GM23338 (cell line): ENCODE results near the gene RRP9. TPM values are rescaled to one million over a fixed set of nuclear protein-coding genes. Genes with fewer than 3 reads are reported as not detected.

Source experiments
- ATAC-seq: fragments of 200-7000 bp; cut with Tn5 transposase; 3 replicates; pipeline ENCODE4 v1.9.1; 2020
- DNase-seq: peaks from one replicate; pipeline ENCODE4 v3.0.0-alpha.2; 2015; ENCODE audit warnings: low spot score
- H2AFZ ChIP-seq: fragments of 200-600 bp; sonication (generic); 2 replicates; pipeline ENCODE4 v1.8.0; 2016; ENCODE audit warnings: antibody characterized with exemption, mild to moderate bottlenecking, moderate library complexity
- H3F3A ChIP-seq: fragments of 200-600 bp; sonication (generic); replicated peaks from 2 replicates; pipeline ENCODE4 v1.8.0; 2017; ENCODE audit warnings: antibody characterized with exemption, mixed run types, low read depth
- H3K27ac ChIP-seq: fragments of 200-600 bp; sonication (generic); 2 replicates; pipeline ENCODE4 v1.6.1; 2016; ENCODE audit warnings: low read depth
- H3K27me3 ChIP-seq: fragments of 200-600 bp; sonication (generic); 2 replicates; pipeline ENCODE4 v1.8.0; 2016; ENCODE audit warnings: mild to moderate bottlenecking, mixed run types, moderate library complexity; ENCODE audit not compliant: insufficient read depth
- H3K36me3 ChIP-seq: fragments of 200-600 bp; sonication (generic); 2 replicates; pipeline ENCODE4 v1.8.0; 2016; ENCODE audit warnings: mild to moderate bottlenecking; ENCODE audit not compliant: insufficient read depth
- H3K4me1 ChIP-seq: fragments of 200-600 bp; sonication (generic); 2 replicates; pipeline ENCODE4 v1.8.0; 2016; ENCODE audit warnings: mild to moderate bottlenecking, moderate library complexity; ENCODE audit not compliant: insufficient read depth
- H3K4me2 ChIP-seq: fragments of 200-600 bp; sonication (generic); 2 replicates; pipeline ENCODE4 v1.7.1; 2017; ENCODE audit warnings: mixed run types
- H3K4me3 ChIP-seq: fragments of 200-600 bp; sonication (generic); 2 replicates; pipeline ENCODE4 v1.6.1; 2016; ENCODE audit warnings: mixed run types
- H3K79me2 ChIP-seq: fragments of 200-600 bp; sonication (generic); replicated peaks from 2 replicates; pipeline ENCODE4 v1.8.0; 2017; ENCODE audit warnings: mild to moderate bottlenecking; ENCODE audit not compliant: insufficient read depth
- H3K9me2 ChIP-seq: fragments of 200-600 bp; sonication (generic); 2 replicates; pipeline ENCODE4 v1.8.0; 2017; ENCODE audit not compliant: insufficient read depth
- H4K20me1 ChIP-seq: fragments of 200-600 bp; sonication (generic); replicated peaks from 2 replicates; pipeline ENCODE4 v1.8.0; 2017; ENCODE audit warnings: mild to moderate bottlenecking; ENCODE audit not compliant: insufficient read depth
- H3K27ac Mint-ChIP-seq: 2 replicates; pipeline ENCODE4 v1.8.0; 2020; ENCODE audit warnings: inconsistent platforms, mild to moderate bottlenecking, moderate library complexity, mixed read lengths
- H3K27me3 Mint-ChIP-seq: 3 replicates; pipeline ENCODE4 v1.8.0; 2022; ENCODE audit warnings: low read depth, mild to moderate bottlenecking, moderate library complexity, mixed read lengths, inconsistent platforms; ENCODE audit not compliant: insufficient read depth, poor library complexity
- H3K36me3 Mint-ChIP-seq: 3 replicates; pipeline ENCODE4 v1.8.0; 2021; ENCODE audit warnings: low read depth, mild to moderate bottlenecking, inconsistent platforms, moderate library complexity, mixed read lengths
- H3K4me1 Mint-ChIP-seq: 3 replicates; pipeline ENCODE4 v1.8.0; 2020; ENCODE audit warnings: mild to moderate bottlenecking, inconsistent platforms, mixed read lengths
- H3K4me3 Mint-ChIP-seq: 3 replicates; pipeline ENCODE4 v1.8.0; 2021; ENCODE audit warnings: moderate library complexity, mild to moderate bottlenecking, inconsistent platforms, mixed read lengths
- H3K9me3 Mint-ChIP-seq: 3 replicates; pipeline ENCODE4 v1.8.0; 2020; ENCODE audit warnings: moderate library complexity, mild to moderate bottlenecking, inconsistent platforms, mixed read lengths
- CREB1 ChIP-seq: fragments of 250-450 bp; sonication (Bioruptor Pico); IDR thresholded peaks from 2 replicates; pipeline ENCODE4 v1.5.0; 2020; ENCODE audit warnings: low read depth, mild to moderate bottlenecking, moderate library complexity
- JUNB ChIP-seq: IDR thresholded peaks from one replicate; pipeline ENCODE4 v1.6.1; 2016; ENCODE audit warnings: antibody characterized with exemption; ENCODE audit not compliant: unreplicated experiment
- ZNF331 ChIP-seq: fragments of 250-450 bp; sonication (Bioruptor Pico); IDR thresholded peaks from 2 replicates; pipeline ENCODE4 v1.5.0; 2020; ENCODE audit warnings: low read depth, mild to moderate bottlenecking, moderate library complexity
- polyA plus RNA-seq: library from polyadenylated mRNA; unstranded; fragments of >200 nt; fragmentation: Nextera tagmentation; extraction: Ambion mirVana; gene quantifications from 2 replicates; pipeline ENCODE4 v1.2.1, GENCODE V29; 2016
- total RNA-seq: library from RNA; depleted of rRNA; stranded (reverse); fragments of >200 nt; shearing (Covaris generic); gene quantifications from 2 replicates; pipeline ENCODE4 v1.2.3, GENCODE V29; 2014
- TF ChIP-seq, protein P1 (sequence below): fragments of 250-450 bp; sonication (Bioruptor Pico); IDR thresholded peaks from 2 replicates; pipeline ENCODE4 v1.5.0; 2020; ENCODE audit warnings: mild to moderate bottlenecking, moderate library complexity
- TF ChIP-seq, protein P2 (sequence below): IDR thresholded peaks from 2 replicates; pipeline ENCODE4 v1.6.1; 2016; ENCODE audit warnings: antibody characterized with exemption
- TF ChIP-seq, protein P3 (sequence below), 2 experiments: fragments of 200-600 bp in 1 of 2; sonication (generic) in 1 of 2; conservative IDR thresholded peaks; 2 replicates each; pipeline versions ENCODE4 v1.5.1 to v1.6.1; 2016 to 2017; ENCODE audit warnings: antibody characterized with exemption in 2 of 2, low read depth in 2 of 2, mild to moderate bottlenecking in 2 of 2, moderate library complexity in 1 of 2

Gene RRP9
- total and polyA plus RNA-seq, 2 experiments from 2014 or later: 62.4 to 68.1 TPM

DNA sequence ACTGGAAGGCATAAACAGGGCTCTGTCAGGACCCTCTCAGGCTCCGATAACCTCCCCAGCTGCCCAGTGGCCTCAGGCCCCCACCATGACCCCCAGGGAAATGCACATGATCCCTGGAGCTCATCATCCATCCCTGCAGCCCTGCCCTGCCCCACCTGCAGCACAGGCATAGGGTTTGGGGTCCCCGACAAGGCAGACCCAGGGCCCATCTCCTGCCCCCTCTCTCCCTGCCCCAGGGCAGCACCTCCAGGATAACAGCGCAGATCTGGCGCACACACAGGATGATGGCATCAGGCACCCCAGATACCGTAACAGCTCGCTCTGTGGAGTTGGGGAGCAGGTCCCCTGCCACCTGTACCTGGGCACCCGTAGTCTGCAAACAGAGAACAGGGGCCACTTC is 17.9 kb upstream of the RRP9 start (continued):
- TF ChIP-seq, protein P1, sequence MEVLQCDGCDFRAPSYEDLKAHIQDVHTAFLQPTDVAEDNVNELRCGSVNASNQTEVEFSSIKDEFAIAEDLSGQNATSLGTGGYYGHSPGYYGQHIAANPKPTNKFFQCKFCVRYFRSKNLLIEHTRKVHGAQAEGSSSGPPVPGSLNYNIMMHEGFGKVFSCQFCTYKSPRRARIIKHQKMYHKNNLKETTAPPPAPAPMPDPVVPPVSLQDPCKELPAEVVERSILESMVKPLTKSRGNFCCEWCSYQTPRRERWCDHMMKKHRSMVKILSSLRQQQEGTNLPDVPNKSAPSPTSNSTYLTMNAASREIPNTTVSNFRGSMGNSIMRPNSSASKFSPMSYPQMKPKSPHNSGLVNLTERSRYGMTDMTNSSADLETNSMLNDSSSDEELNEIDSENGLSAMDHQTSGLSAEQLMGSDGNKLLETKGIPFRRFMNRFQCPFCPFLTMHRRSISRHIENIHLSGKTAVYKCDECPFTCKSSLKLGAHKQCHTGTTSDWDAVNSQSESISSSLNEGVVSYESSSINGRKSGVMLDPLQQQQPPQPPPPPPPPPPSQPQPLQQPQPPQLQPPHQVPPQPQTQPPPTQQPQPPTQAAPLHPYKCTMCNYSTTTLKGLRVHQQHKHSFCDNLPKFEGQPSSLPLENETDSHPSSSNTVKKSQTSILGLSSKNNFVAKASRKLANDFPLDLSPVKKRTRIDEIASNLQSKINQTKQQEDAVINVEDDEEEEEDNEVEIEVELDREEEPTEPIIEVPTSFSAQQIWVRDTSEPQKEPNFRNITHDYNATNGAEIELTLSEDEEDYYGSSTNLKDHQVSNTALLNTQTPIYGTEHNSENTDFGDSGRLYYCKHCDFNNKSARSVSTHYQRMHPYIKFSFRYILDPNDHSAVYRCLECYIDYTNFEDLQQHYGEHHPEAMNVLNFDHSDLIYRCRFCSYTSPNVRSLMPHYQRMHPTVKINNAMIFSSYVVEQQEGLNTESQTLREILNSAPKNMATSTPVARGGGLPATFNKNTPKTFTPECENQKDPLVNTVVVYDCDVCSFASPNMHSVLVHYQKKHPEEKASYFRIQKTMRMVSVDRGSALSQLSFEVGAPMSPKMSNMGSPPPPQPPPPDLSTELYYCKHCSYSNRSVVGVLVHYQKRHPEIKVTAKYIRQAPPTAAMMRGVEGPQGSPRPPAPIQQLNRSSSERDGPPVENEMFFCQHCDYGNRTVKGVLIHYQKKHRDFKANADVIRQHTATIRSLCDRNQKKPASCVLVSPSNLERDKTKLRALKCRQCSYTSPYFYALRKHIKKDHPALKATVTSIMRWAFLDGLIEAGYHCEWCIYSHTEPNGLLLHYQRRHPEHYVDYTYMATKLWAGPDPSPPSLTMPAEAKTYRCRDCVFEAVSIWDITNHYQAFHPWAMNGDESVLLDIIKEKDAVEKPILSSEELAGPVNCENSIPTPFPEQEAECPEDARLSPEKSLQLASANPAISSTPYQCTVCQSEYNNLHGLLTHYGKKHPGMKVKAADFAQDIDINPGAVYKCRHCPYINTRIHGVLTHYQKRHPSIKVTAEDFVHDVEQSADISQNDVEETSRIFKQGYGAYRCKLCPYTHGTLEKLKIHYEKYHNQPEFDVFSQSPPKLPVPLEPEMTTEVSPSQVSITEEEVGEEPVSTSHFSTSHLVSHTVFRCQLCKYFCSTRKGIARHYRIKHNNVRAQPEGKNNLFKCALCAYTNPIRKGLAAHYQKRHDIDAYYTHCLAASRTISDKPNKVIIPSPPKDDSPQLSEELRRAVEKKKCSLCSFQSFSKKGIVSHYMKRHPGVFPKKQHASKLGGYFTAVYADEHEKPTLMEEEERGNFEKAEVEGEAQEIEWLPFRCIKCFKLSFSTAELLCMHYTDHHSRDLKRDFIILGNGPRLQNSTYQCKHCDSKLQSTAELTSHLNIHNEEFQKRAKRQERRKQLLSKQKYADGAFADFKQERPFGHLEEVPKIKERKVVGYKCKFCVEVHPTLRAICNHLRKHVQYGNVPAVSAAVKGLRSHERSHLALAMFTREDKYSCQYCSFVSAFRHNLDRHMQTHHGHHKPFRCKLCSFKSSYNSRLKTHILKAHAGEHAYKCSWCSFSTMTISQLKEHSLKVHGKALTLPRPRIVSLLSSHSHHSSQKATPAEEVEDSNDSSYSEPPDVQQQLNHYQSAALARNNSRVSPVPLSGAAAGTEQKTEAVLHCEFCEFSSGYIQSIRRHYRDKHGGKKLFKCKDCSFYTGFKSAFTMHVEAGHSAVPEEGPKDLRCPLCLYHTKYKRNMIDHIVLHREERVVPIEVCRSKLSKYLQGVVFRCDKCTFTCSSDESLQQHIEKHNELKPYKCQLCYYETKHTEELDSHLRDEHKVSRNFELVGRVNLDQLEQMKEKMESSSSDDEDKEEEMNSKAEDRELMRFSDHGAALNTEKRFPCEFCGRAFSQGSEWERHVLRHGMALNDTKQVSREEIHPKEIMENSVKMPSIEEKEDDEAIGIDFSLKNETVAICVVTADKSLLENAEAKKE (CRISPR knock-in tag): no peak
- TF ChIP-seq CREB1 (CRISPR knock-in tag) (no peak), JUNB (no peak)
- TF ChIP-seq, protein P2, sequence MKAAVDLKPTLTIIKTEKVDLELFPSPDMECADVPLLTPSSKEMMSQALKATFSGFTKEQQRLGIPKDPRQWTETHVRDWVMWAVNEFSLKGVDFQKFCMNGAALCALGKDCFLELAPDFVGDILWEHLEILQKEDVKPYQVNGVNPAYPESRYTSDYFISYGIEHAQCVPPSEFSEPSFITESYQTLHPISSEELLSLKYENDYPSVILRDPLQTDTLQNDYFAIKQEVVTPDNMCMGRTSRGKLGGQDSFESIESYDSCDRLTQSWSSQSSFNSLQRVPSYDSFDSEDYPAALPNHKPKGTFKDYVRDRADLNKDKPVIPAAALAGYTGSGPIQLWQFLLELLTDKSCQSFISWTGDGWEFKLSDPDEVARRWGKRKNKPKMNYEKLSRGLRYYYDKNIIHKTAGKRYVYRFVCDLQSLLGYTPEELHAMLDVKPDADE: no peak

GRCh38 chr3:51958603-51959521 is 17.2 kb upstream of the RRP9 start:
- Mint-ChIP-seq H3K27ac (no peak overlapping the region), H3K36me3 (peaks cover 3% of the 10 kb centered on the region; the same call in 1 of the 3 replicates), H3K4me3 (no peak overlapping the region), H3K4me1 (peaks cover 10% of the 10 kb centered on the region; the same call in 2 of the 3 replicates), H3K27me3 (peaks cover 42% of the 10 kb centered on the region), H3K9me3 (no peaks in the 10 kb centered on the region)
- no peak for TF ChIP-seq ZNF331
- TF ChIP-seq, protein P3, sequence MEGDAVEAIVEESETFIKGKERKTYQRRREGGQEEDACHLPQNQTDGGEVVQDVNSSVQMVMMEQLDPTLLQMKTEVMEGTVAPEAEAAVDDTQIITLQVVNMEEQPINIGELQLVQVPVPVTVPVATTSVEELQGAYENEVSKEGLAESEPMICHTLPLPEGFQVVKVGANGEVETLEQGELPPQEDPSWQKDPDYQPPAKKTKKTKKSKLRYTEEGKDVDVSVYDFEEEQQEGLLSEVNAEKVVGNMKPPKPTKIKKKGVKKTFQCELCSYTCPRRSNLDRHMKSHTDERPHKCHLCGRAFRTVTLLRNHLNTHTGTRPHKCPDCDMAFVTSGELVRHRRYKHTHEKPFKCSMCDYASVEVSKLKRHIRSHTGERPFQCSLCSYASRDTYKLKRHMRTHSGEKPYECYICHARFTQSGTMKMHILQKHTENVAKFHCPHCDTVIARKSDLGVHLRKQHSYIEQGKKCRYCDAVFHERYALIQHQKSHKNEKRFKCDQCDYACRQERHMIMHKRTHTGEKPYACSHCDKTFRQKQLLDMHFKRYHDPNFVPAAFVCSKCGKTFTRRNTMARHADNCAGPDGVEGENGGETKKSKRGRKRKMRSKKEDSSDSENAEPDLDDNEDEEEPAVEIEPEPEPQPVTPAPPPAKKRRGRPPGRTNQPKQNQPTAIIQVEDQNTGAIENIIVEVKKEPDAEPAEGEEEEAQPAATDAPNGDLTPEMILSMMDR (conservative IDR thresholded peaks at IDR 0.05; ENCODE audit: low read depth in 2 of 2): 0 out of 4 replicates have a peak, but pooled peaks of 1 of the 2 experiments have one; percentile 5
- Histone ChIP-seq H3K4me1 (peaks cover 1% of the 10 kb centered on the region; the same call in 1 of the 2 replicates), H3K79me2 (no peaks in the 10 kb centered on the region), H3K9me2 (no peaks in the 10 kb centered on the region), H3K4me2 (no peak overlapping the region), H3F3A (0 out of 2 replicates have a peak, but pooled peaks cover 5% of the 10 kb centered on the region), H3K4me3 (no peak overlapping the region), H3K27me3 (peaks cover 34% of the 10 kb centered on the region), H2AFZ (no peak overlapping the region), H3K36me3 (no peaks in the 10 kb centered on the region), H3K27ac (no peak overlapping the region), H4K20me1 (no peaks in the 10 kb centered on the region; the same call in 1 of the 2 replicates)
- no peak for ATAC-seq
- no peak for DNase-seq
